Measurements from ENCODE around the gene WDR41. TPM values are rescaled to one million over a fixed set of nuclear protein-coding genes. Genes with fewer than 3 reads are reported as not detected.

Gene WDR41
- total RNA-seq, 1 experiment from 2014 or later = 43.6 TPM

- H3K27me3 ChIP-seq (ENCODE audit: insufficient read depth, low read length) = no peaks in the 10 kb centered on the region
- no peak overlapping the region for H3K4me2 ChIP-seq (ENCODE audit: insufficient read depth, insufficient read length, low read length)
- no peak overlapping the region for H3K56ac ChIP-seq (ENCODE audit: insufficient read length, low read depth, low read length)
- H3K79me2 ChIP-seq (ENCODE audit: insufficient read depth, low read length) = no peaks in the 10 kb centered on the region
- no peak overlapping the region for H3K4ac ChIP-seq (ENCODE audit: low read depth, low read length)
- no peak overlapping the region for H2BK120ac ChIP-seq (ENCODE audit: low read depth, low read length, poor library complexity, severe bottlenecking)
- H3K18ac ChIP-seq (ENCODE audit: insufficient read length, low read depth, low read length) = no peak overlapping the region
- H2BK12ac ChIP-seq (ENCODE audit: insufficient read length, low read depth, low read length) = no peak overlapping the region
- Mint-ChIP-seq H3K4me1 (peaks cover 0 to 4% of the 10 kb centered on the region in 2 experiments; a peak in 1 of 4 replicates), H3K9me3 (no peaks in the 10 kb centered on the region), H3K27me3 (ENCODE audit: low read depth) (no peaks in the 10 kb centered on the region), H3K27ac (no peak overlapping the region), H3K4me3 (no peak overlapping the region), H3K36me3 (ENCODE audit: insufficient read depth in 1 of 3, low read depth in 3 of 3) (peaks cover 6 to 29% (median 22%) of the 10 kb centered on the region in 3 experiments; a peak in 6 of 7 replicates)
- H2BK15ac ChIP-seq (ENCODE audit: low read depth, low read length) = no peak overlapping the region
- no peaks in the 10 kb centered on the region for H3K9me3 ChIP-seq (ENCODE audit: control insufficient read depth, low read depth, low read length)
- H3K9ac ChIP-seq (ENCODE audit: extremely low read depth, insufficient read length, low read length) = no peak overlapping the region
- H2BK5ac ChIP-seq (ENCODE audit: insufficient read length, low read length) = no peak overlapping the region
- H3K14ac ChIP-seq (ENCODE audit: insufficient read depth, low read length) = no peak overlapping the region
- no peak overlapping the region for H4K5ac ChIP-seq (ENCODE audit: insufficient read length, low read depth, low read length)
- no peaks in the 10 kb centered on the region for H4K20me1 ChIP-seq (ENCODE audit: control insufficient read depth, insufficient read depth, insufficient read length)
- no peaks in the 10 kb centered on the region for H3K23me2 ChIP-seq (ENCODE audit: insufficient read length, low read depth, low read length, poor library complexity, severe bottlenecking)
- H4K91ac ChIP-seq (ENCODE audit: insufficient read length, low read depth, low read length) = no peak overlapping the region
- H2AK5ac ChIP-seq (ENCODE audit: insufficient read length, low read length) = no peak overlapping the region
- no peak overlapping the region for H3K27ac ChIP-seq (ENCODE audit: insufficient read length, low read depth, low read length)
- no peaks in the 10 kb centered on the region for H3K4me1 ChIP-seq (ENCODE audit: insufficient read depth, low read length)
- H3K79me1 ChIP-seq (ENCODE audit: insufficient read depth, low read depth, low read length, poor library complexity, severe bottlenecking) = no peaks in the 10 kb centered on the region
- no peak for TF ChIP-seq CTCF (conservative IDR thresholded peaks at IDR 0.05)
- H3K23ac ChIP-seq (ENCODE audit: insufficient read length, low read depth, low read length) = no peak overlapping the region
- H2BK20ac ChIP-seq (ENCODE audit: low read depth, low read length, poor library complexity, severe bottlenecking) = no peak overlapping the region
- H3T11ph ChIP-seq (ENCODE audit: low read length) = no peak overlapping the region
- H2AFZ ChIP-seq (ENCODE audit: low read length) = no peak overlapping the region
- H4K8ac ChIP-seq (replicated peaks; ENCODE audit: insufficient read length, low read depth, low read length) = no peak overlapping the region
- WGBS (ENCODE audit: extremely low coverage, insufficient read length, low lambda C conversion rate) = no CpG with 5 or more reads among the region's 1 CpG
- DNase-seq = no peak
Measured at GRCh38 chr5:77430726-77431125, 61.4 kb downstream of the WDR41 start.
